Fibroblast of villous mesenchyme (primary cell): Measurements from ENCODE around the gene CEACAM16. TPM values are rescaled to one million over a fixed set of nuclear protein-coding genes. Genes with fewer than 3 reads are reported as not detected.
"Not testable (repeated sequence)": the region's sequence is repeated elsewhere in the genome, so short reads cannot be mapped to it uniquely, and the experiment has no call there.

ENCODE experiments used
- DNase-seq: peaks from one replicate; pipeline ENCODE4 v3.0.0-alpha.2; 2010; ENCODE audit warnings: low read depth
- H3K4me3 ChIP-seq: 2 replicates; pipeline ENCODE4 v1.5.1; 2011; ENCODE audit warnings: low read depth, mild to moderate bottlenecking, low read length
- CTCF ChIP-seq: IDR thresholded peaks from 2 replicates; pipeline ENCODE4 v1.5.1; 2012; ENCODE audit warnings: low read depth, mild to moderate bottlenecking, low read length; ENCODE audit not compliant: insufficient read depth
- total RNA-seq: library from RNA; depleted of rRNA; stranded (reverse); fragments of >200 nt; gene quantifications from 2 replicates; pipeline ENCODE4 v1.2.3, GENCODE V29; 2012

The CEACAM16 gene
- total RNA-seq, 1 donor, result under 0.01 TPM

- H3K4me3 ChIP-seq, result no peak overlapping the region
- TF ChIP-seq CTCF, result no peak
- no peak for DNase-seq
Observed at GRCh38 chr19:44666852-44667556, 31.9 kb upstream of the CEACAM16 start.

- no peak overlapping the region for H3K4me3 ChIP-seq
- no peak for TF ChIP-seq CTCF
- DNase-seq, result no peak
Observed at GRCh38 chr19:44668985-44669764, 29.8 kb upstream of the CEACAM16 start.

GRCh38 chr19:44670027-44670426, 28.9 kb upstream of the CEACAM16 start:
- not testable (repeated sequence) for DNase-seq, H3K4me3 ChIP-seq

- TF ChIP-seq CTCF, result no peak
- DNase-seq, result no peak
- H3K4me3 ChIP-seq, result no peak within 1 kb of the TSS
Observed at GRCh38 chr19:44671400-44671799, 27.6 kb upstream of the CEACAM16 start, which contains the start of gene CEACAM19. CEACAM19 (plus strand) TSS chr19:44671482; CDS start chr19:44671932, 450 bp downstream.

GRCh38 chr19:44672226-44672625, 26.7 kb upstream of the CEACAM16 start:
- H3K4me3 ChIP-seq, result no peak overlapping the region
- TF ChIP-seq CTCF, result no peak
- no peak for DNase-seq

- no peak for TF ChIP-seq CTCF
- no peak overlapping the region for H3K4me3 ChIP-seq
- DNase-seq, result no peak
Observed at GRCh38 chr19:44673510-44673909, 25.4 kb upstream of the CEACAM16 start.

- H3K4me3 ChIP-seq, result no peak overlapping the region
- DNase-seq, result no peak
- no peak for TF ChIP-seq CTCF
Observed at GRCh38 chr19:44675521-44675920, 23.4 kb upstream of the CEACAM16 start.
